DND-41 (cell line): ENCODE data around the gene CABP4.

Experiments used
- ATAC-seq: fragments of 200-7000 bp; cut with Tn5 transposase; 3 replicates; pipeline ENCODE4 v1.9.1; 2021; ENCODE audit warnings: low read depth; ENCODE audit not compliant: insufficient read depth
- DNase-seq: peaks from one replicate; pipeline ENCODE4 v3.0.0-alpha.2; 2020
- H2AFZ ChIP-seq: 2 replicates; pipeline ENCODE4 v1.6.0; 2012; ENCODE audit warnings: low read depth, low read length
- H3K27ac ChIP-seq: 2 replicates; pipeline ENCODE4 v1.5.1; 2012; ENCODE audit warnings: low read length, inconsistent platforms
- H3K27me3 ChIP-seq: fragments of 200-600 bp; sonication (generic); 2 replicates; pipeline ENCODE4 v1.6.0; 2012; ENCODE audit warnings: low read length, mild to moderate bottlenecking, inconsistent platforms; ENCODE audit not compliant: insufficient read depth, poor library complexity
- H3K36me3 ChIP-seq: 2 replicates; pipeline ENCODE4 v1.5.1; 2012; ENCODE audit warnings: low read length, inconsistent platforms; ENCODE audit not compliant: insufficient read depth
- H3K4me1 ChIP-seq: 2 replicates; pipeline ENCODE4 v1.5.1; 2012; ENCODE audit warnings: mild to moderate bottlenecking, low read length; ENCODE audit not compliant: insufficient read depth
- H3K4me2 ChIP-seq: 2 replicates; pipeline ENCODE4 v1.6.0; 2012; ENCODE audit warnings: mild to moderate bottlenecking, moderate library complexity, low read length, inconsistent platforms; ENCODE audit not compliant: insufficient read depth
- H3K4me3 ChIP-seq, 2 experiments: fragments of 200-600 bp in 1 of 2; shearing (Covaris generic) in 1 of 2; 2 replicates each; pipeline ENCODE4 v1.5.1; 2012 to 2016; ENCODE audit warnings: inconsistent platforms in 2 of 2, low read length in 2 of 2, mild to moderate bottlenecking in 2 of 2, low read depth in 1 of 2, moderate library complexity in 1 of 2
- H3K79me2 ChIP-seq: 2 replicates; pipeline ENCODE4 v1.6.0; 2012; ENCODE audit warnings: low read length, inconsistent platforms; ENCODE audit not compliant: insufficient read depth
- H3K9ac ChIP-seq: 2 replicates; pipeline ENCODE4 v1.6.0; 2012; ENCODE audit warnings: low read depth, mild to moderate bottlenecking, inconsistent platforms, low read length, moderate library complexity
- H3K9me3 ChIP-seq: 2 replicates; pipeline ENCODE4 v1.5.1; 2012; ENCODE audit warnings: low read length, moderate library complexity, mild to moderate bottlenecking, inconsistent platforms; ENCODE audit not compliant: insufficient read depth, severe bottlenecking
- H4K20me1 ChIP-seq: 2 replicates; pipeline ENCODE4 v1.6.0; 2012; ENCODE audit warnings: low read length; ENCODE audit not compliant: insufficient read depth
- EZH2 ChIP-seq: IDR thresholded peaks from 3 replicates; pipeline ENCODE4 v1.6.1; 2012; ENCODE audit warnings: borderline replicate concordance, low read depth, mild to moderate bottlenecking, moderate library complexity, low read length, inconsistent platforms; ENCODE audit not compliant: severe bottlenecking
- TF ChIP-seq, protein P1 (sequence below): IDR thresholded peaks from 2 replicates; pipeline ENCODE4 v1.5.1; 2012; ENCODE audit warnings: borderline replicate concordance, low read length, moderate library complexity, mild to moderate bottlenecking; ENCODE audit not compliant: poor library complexity, severe bottlenecking; ENCODE audit errors: extremely low read depth

CABP4 gene

GRCh38 chr11:67504950-67505581 lies 49.9 kb downstream of the CABP4 start, which contains the start of gene PITPNM1:
PITPNM1 (minus strand) TSS chr11:67505363; CDS start chr11:67504180, 1,183 bp downstream.
- H3K4me3 ChIP-seq, result peak within 1 kb of the TSS; percentile 42 to 85
- H3K4me2 ChIP-seq, result peak within 1 kb of the TSS; percentile 95
- no peak for TF ChIP-seq EZH2
- TF ChIP-seq, protein P1, sequence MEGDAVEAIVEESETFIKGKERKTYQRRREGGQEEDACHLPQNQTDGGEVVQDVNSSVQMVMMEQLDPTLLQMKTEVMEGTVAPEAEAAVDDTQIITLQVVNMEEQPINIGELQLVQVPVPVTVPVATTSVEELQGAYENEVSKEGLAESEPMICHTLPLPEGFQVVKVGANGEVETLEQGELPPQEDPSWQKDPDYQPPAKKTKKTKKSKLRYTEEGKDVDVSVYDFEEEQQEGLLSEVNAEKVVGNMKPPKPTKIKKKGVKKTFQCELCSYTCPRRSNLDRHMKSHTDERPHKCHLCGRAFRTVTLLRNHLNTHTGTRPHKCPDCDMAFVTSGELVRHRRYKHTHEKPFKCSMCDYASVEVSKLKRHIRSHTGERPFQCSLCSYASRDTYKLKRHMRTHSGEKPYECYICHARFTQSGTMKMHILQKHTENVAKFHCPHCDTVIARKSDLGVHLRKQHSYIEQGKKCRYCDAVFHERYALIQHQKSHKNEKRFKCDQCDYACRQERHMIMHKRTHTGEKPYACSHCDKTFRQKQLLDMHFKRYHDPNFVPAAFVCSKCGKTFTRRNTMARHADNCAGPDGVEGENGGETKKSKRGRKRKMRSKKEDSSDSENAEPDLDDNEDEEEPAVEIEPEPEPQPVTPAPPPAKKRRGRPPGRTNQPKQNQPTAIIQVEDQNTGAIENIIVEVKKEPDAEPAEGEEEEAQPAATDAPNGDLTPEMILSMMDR, result no peak
- peaks cover 40% of the 10 kb centered on the region for H4K20me1 ChIP-seq
- H3K27me3 ChIP-seq, result no peaks in the 10 kb centered on the region
- peaks cover 44% of the 10 kb centered on the region for H3K36me3 ChIP-seq
- DNase-seq (peak; percentile 77), ATAC-seq (peak; percentile 21)
- peak within 1 kb of the TSS; percentile 61; the same call in 1 of the 2 replicates for H2AFZ ChIP-seq
- H3K27ac ChIP-seq, result peak within 1 kb of the TSS; percentile 69
- no peaks in the 10 kb centered on the region for H3K9me3 ChIP-seq
- H3K4me1 ChIP-seq, result peaks cover 47% of the 10 kb centered on the region
- H3K9ac ChIP-seq, result peak within 1 kb of the TSS; percentile 79
- H3K79me2 ChIP-seq, result peaks cover 51% of the 10 kb centered on the region

DNA sequence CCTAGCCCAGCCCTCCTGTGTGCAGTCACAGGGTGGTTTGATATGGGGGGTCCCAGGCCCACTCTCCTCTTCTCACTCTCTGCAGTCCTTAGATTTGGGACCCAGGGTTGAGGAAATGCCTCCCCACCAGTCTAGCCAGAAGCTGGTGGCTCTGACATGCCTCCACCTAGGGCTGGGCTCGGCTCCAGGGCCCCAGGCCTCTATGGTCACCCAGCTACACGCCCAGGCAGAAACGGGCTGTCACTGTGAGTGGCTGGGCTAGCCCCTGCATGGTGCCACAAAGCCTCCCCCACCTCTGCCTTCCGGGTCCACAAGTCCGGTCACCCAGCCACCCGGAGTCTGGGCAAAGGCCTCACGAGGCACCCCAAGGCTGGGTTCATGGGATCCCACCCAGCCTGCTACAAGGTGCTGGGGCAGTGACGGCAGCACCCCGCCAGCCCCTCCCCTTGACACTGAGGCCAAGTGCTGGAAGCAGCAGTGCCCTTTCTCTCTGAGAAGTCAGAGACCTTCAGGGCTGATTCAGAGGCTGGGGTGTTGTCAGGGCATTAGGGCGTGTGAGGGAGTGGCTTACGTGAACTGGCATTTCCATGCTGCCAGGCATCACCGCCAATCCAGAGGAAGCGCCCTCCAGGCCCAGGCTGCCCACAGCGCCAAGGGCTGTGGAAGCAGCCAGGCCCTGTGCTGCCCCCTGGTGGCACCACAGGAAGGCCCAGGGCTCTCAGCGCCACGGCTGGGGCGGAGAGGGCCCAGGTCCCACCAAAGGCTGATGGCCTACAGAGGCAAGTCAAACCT lies 50.6 kb downstream of the CABP4 start:
- Histone ChIP-seq H3K4me2 (peak overlapping the region; percentile 95), H3K27ac (peak overlapping the region; percentile 69), H3K79me2 (peaks cover 51% of the 10 kb centered on the region), H2AFZ (no peak overlapping the region), H3K4me3 (peak overlapping the region; percentile 42 to 85; a peak in 3 of 4 replicates), H3K36me3 (peaks cover 38% of the 10 kb centered on the region), H3K9ac (peak overlapping the region; percentile 79), H3K27me3 (no peaks in the 10 kb centered on the region), H4K20me1 (peaks cover 40% of the 10 kb centered on the region), H3K4me1 (peaks cover 47% of the 10 kb centered on the region), H3K9me3 (no peaks in the 10 kb centered on the region)
- peak; percentile 62 for ATAC-seq
- TF ChIP-seq, protein P1, result peak; percentile 98
- no peak for TF ChIP-seq EZH2
- DNase-seq, result peak; percentile 88

DNA sequence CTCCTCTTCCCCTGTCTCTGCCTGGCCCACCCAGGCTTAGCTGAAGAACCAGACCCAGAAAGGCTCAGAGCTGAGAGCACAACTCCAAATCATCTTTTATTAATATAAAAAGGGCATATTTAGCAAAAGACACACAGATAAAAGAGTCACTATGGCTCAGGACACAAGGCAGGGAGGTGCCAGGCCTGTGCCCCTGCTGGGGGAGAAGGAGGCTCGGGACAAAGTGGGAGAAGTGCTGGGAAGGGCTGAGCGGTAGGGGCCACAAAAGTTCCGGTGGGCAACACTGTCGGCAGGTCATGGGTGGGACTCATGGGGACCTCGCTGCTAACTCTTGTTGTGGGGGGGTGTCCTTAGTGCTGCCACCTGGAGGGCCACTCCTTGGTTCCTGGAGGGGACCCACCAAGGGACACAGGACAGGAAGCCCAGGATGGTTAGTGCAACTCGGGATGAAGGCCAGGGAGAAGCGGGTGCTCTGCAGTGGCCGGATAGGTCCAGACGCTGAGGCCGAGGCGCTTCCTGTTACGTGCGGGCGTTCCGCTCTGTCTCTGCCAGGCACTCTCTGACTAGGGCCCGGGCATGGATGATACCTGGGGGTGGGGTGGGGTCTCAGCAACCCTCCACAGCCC lies 51.4 kb downstream of the CABP4 start:
- TF ChIP-seq EZH2, result no peak
- TF ChIP-seq, protein P1, result no peak
- no peak overlapping the region for H2AFZ ChIP-seq
- H3K9me3 ChIP-seq, result no peaks in the 10 kb centered on the region
- H4K20me1 ChIP-seq, result peaks cover 40% of the 10 kb centered on the region
- H3K4me1 ChIP-seq, result peaks cover 47% of the 10 kb centered on the region
- H3K4me2 ChIP-seq, result peak overlapping the region; percentile 95
- peaks cover 47% of the 10 kb centered on the region for H3K79me2 ChIP-seq
- no peak for DNase-seq
- H3K27ac ChIP-seq, result peak overlapping the region; percentile 80
- peak overlapping the region; percentile 79 for H3K9ac ChIP-seq
- peaks cover 32% of the 10 kb centered on the region for H3K36me3 ChIP-seq
- no peaks in the 10 kb centered on the region for H3K27me3 ChIP-seq
- ATAC-seq, result no peak
- peak overlapping the region in 1 of 2 experiments; percentile 85; a peak in 3 of 4 replicates for H3K4me3 ChIP-seq
